Stomach (tissue), 9 donors: ENCODE data around the gene ARRB1. TPM values are rescaled to one million over a fixed set of nuclear protein-coding genes. Genes with fewer than 3 reads are reported as not detected.
A peak's percentile ranks its signal among the peaks of the same experiment; 100 is the strongest.

Experiments used
- DNase-seq, 2 donors: peaks; one replicate each; pipeline versions ENCODE4 v3.0.0 to v3.0.0-alpha.2; 2013 to 2019
- H3K27ac ChIP-seq, 5 donors: fragments of 200-600 bp in 4 of 5; sonication (generic) in 4 of 5; one replicate each; pipeline ENCODE4 v1.5.1; 2013 to 2019; ENCODE audit warnings: mild to moderate bottlenecking in 1 of 5, moderate library complexity in 1 of 5
- H3K27me3 ChIP-seq, 3 donors: fragments of 200-600 bp; sonication (generic); one replicate each; pipeline ENCODE4 v1.5.1; 2017 to 2019; ENCODE audit warnings: mixed run types in 1 of 3
- H3K36me3 ChIP-seq, 4 donors: fragments of 200-600 bp; sonication (generic); 1 replicate in 3 of 4; 2 replicates in 1 of 4; pipeline ENCODE4 v1.5.1; 2016 to 2019
- H3K4me1 ChIP-seq, 4 donors: fragments of 200-600 bp; sonication (generic); one replicate each; pipeline ENCODE4 v1.5.1; 2016 to 2019
- H3K4me3 ChIP-seq, 4 donors: fragments of 200-600 bp; sonication (generic) in 3 of 4; one replicate each; pipeline ENCODE4 v1.5.1; 2016 to 2019; ENCODE audit warnings: mild to moderate bottlenecking in 1 of 4
- H3K9me3 ChIP-seq, 4 donors: fragments of 200-600 bp; sonication (generic); one replicate each; pipeline ENCODE4 v1.5.1; 2016 to 2019
- CTCF ChIP-seq, 7 experiments: fragments of 450-650 bp in 4 of 7; fragments of 200-600 bp in 3 of 7; sonication (generic) in 3 of 7; IDR thresholded peaks; one replicate each; pipeline ENCODE4 v1.5.1; 2016 to 2019; ENCODE audit warnings: antibody characterized with exemption in 7 of 7, control low read depth in 2 of 7, mild to moderate bottlenecking in 1 of 7
- EP300 ChIP-seq: sonication (generic); formaldehyde crosslinking; IDR thresholded peaks from one replicate; pipeline ENCODE4 v1.6.1; 2017; ENCODE audit warnings: antibody characterized with exemption
- POLR2A ChIP-seq, 4 donors: fragments of 450-650 bp; IDR thresholded peaks; one replicate each; pipeline ENCODE4 v1.6.1; 2016; ENCODE audit warnings: antibody characterized with exemption in 4 of 4, control low read depth in 2 of 4, mild to moderate bottlenecking in 1 of 4, moderate library complexity in 1 of 4
- POLR2AphosphoS5 ChIP-seq, 3 donors: sonication (generic); formaldehyde crosslinking; IDR thresholded peaks; one replicate each; pipeline ENCODE4 v1.6.1; 2016; ENCODE audit warnings: antibody characterized with exemption in 3 of 3
- WGBS, 5 donors: extraction: QIAGEN DNeasy Blood & Tissue Kit in 3 of 5; methylation state at CpG; one replicate each; pipeline versions ENCODE4 v1.1.5 to v1.1.7; 2013 to 2018; 5-methylcytosine and 5-hydroxymethylcytosine counted together
- intact Hi-C: fragments of 100-400 bp; cut with DNase I; formaldehyde crosslinking; loops from one replicate; pipeline ENCODE4 v1.15.1; 2023; ENCODE audit warnings: low total_unique reads
- polyA plus RNA-seq, 3 donors: library from polyadenylated mRNA; stranded (reverse); fragments of 200-250 nt; gene quantifications; one replicate each; pipeline ENCODE4 v1.2.3, GENCODE V29; 2013
- total RNA-seq, 5 donors: library from RNA; depleted of rRNA; stranded (reverse); fragments of >200 nt; gene quantifications; one replicate each; pipeline versions ENCODE4 v1.1.0 to v1.2.3, GENCODE V29; 2014 to 2016
- donor health status: healthy with polysubstance abuse.
- donor health status: Bipolar disorder and iron deficiency.
- donor health status: healthy.

Gene ARRB1
- total and polyA plus RNA-seq, 8 donors: 18.0 to 151 (median 48.4) TPM

GRCh38 chr11:75388386-75389275 lies 37.2 kb upstream of the ARRB1 start:
- intact Hi-C loops: loop anchor here (5.0 to 10.0 kb wide), 2 partner anchors 64 to 144 kb away; no protein-coding TSS in a partner anchor
- Histone ChIP-seq H3K27me3 (no peaks in the 10 kb centered on the region), H3K4me3 (peak overlapping the region in 1 of 4 donors; percentile 24), H3K36me3 (no peaks in the 10 kb centered on the region), H3K4me1 (peaks cover 5 to 27% (median 22%) of the 10 kb centered on the region in 4 donors), H3K9me3 (no peaks in the 10 kb centered on the region), H3K27ac (peak overlapping the region in 3 of 5 donors; percentile 9 to 62 (median 50))
- DNase-seq: peak; percentile 68 to 93
- TF ChIP-seq POLR2A (IDR thresholded peaks at IDR 0.05): no peak
- peak in 5 of 7 experiments; percentile 64 to 92 (median 86) for TF ChIP-seq CTCF (IDR thresholded peaks at IDR 0.05)
- peak in 1 of 3 donors; percentile 1 for TF ChIP-seq POLR2AphosphoS5 (IDR thresholded peaks at IDR 0.05)
- no peak for TF ChIP-seq EP300
- WGBS, 5 donors: 25 to 27% (median 26%) methylated on average over 9 of the region's 9 CpGs

- 64 to 78% (median 72%) methylated on average over 3 of the region's 3 CpGs for WGBS, 5 donors
Observed at GRCh38 chr11:75387736-75388294, 36.4 kb upstream of the ARRB1 start.

GRCh38 chr11:75386942-75387630 lies 35.6 kb upstream of the ARRB1 start:
- Histone ChIP-seq H3K36me3 (no peaks in the 10 kb centered on the region), H3K9me3 (no peaks in the 10 kb centered on the region), H3K27ac (no peak overlapping the region), H3K4me3 (no peak overlapping the region), H3K4me1 (peaks cover 5 to 28% (median 22%) of the 10 kb centered on the region in 4 donors), H3K27me3 (no peaks in the 10 kb centered on the region)
- WGBS, 5 donors: 29 to 54% (median 41%) methylated on average over 3 of the region's 3 CpGs
- DNase-seq: peak in 1 of 2 donors; percentile 28
- intact Hi-C loops: loop anchor here (5.0 to 10.0 kb wide), 2 partner anchors 62 to 145 kb away; no protein-coding TSS in a partner anchor
- TF ChIP-seq CTCF (IDR thresholded peaks at IDR 0.05): no peak
- no peak for TF ChIP-seq POLR2AphosphoS5 (IDR thresholded peaks at IDR 0.05)
- TF ChIP-seq POLR2A (IDR thresholded peaks at IDR 0.05): no peak
- no peak for TF ChIP-seq EP300

More at GRCh38 chr11:75387736-75388294, 36.4 kb upstream of the ARRB1 start:
- Histone ChIP-seq H3K4me1 (peaks cover 5 to 27% (median 22%) of the 10 kb centered on the region in 4 donors), H3K4me3 (no peak overlapping the region), H3K36me3 (no peaks in the 10 kb centered on the region), H3K27me3 (no peaks in the 10 kb centered on the region), H3K9me3 (no peaks in the 10 kb centered on the region), H3K27ac (peak overlapping the region in 1 of 5 donors; percentile 62)
- no peak for DNase-seq
- TF ChIP-seq POLR2AphosphoS5 (IDR thresholded peaks at IDR 0.05): no peak
- no peak for TF ChIP-seq EP300
- no peak for TF ChIP-seq POLR2A (IDR thresholded peaks at IDR 0.05)
- intact Hi-C loops: loop anchor here (5.0 to 10.0 kb wide), 2 partner anchors 63 to 144 kb away; no protein-coding TSS in a partner anchor

GRCh38 chr11:75384438-75385080 lies 33.1 kb upstream of the ARRB1 start:
- intact Hi-C loops: loop anchor here (5.0 to 10.0 kb wide), 3 partner anchors 60 to 148 kb away; no protein-coding TSS in a partner anchor
- peaks cover 11 to 53% (median 33%) of the 10 kb centered on the region in 4 donors for H3K4me1 ChIP-seq
- no peaks in the 10 kb centered on the region for H3K27me3 ChIP-seq
- WGBS, 5 donors: 21 to 26% (median 23%) methylated on average over 19 to 24 of the region's 24 CpGs
- no peaks in the 10 kb centered on the region for H3K36me3 ChIP-seq
- no peak overlapping the region for H3K4me3 ChIP-seq
- H3K9me3 ChIP-seq: no peaks in the 10 kb centered on the region
- DNase-seq: peak; percentile 86 to 91
- H3K27ac ChIP-seq: no peak overlapping the region
- TF ChIP-seq CTCF (IDR thresholded peaks at IDR 0.05): peak in 5 of 7 experiments; percentile 88 to 98 (median 96)
- no peak for TF ChIP-seq POLR2A (IDR thresholded peaks at IDR 0.05)
- TF ChIP-seq EP300: no peak
- peak in 1 of 3 donors; percentile 71 for TF ChIP-seq POLR2AphosphoS5 (IDR thresholded peaks at IDR 0.05)
